Measurements from ENCODE around the gene NUDT16L1. TPM values are rescaled to one million over a fixed set of nuclear protein-coding genes. Genes with fewer than 3 reads are reported as not detected.

Gene NUDT16L1
- total and polyA plus RNA-seq, 9 of the 15 experiments (the other 6 are each of a cell fraction or from before 2014, with no cell fraction given): 1.4 to 37.6 (median 13.7) TPM

GRCh38 chr16:4734063-4734729, 40.8 kb downstream of the NUDT16L1 start, which contains the start of the genes ANKS3 and DNAAF8 (continued):
- TF ChIP-seq ETS2 (tag; IDR thresholded peaks at IDR 0.05; ENCODE audit: borderline replicate concordance, poor library complexity, severe bottlenecking): no peak
- peak; percentile 77 for TF ChIP-seq ETV5 (CRISPR knock-in tag; IDR thresholded peaks at IDR 0.05; ENCODE audit: low read depth)
- TF ChIP-seq XRCC5 (IDR thresholded peaks at IDR 0.05; ENCODE audit: low read depth, low read length): no peak
- no peak for TF ChIP-seq NR3C1 (CRISPR knock-in tag; IDR thresholded peaks at IDR 0.05)
- TF ChIP-seq ELF2 (CRISPR knock-in tag; IDR thresholded peaks at IDR 0.05): peak; percentile 62; the same call in 1 of the 2 replicates
- no peak for TF ChIP-seq JUND (IDR thresholded peaks at IDR 0.05; ENCODE audit: borderline replicate concordance, low read depth, low read length)
- no peak; the same call in 2 of the 3 replicates for TF ChIP-seq JUND (tag; IDR thresholded peaks at IDR 0.05; ENCODE audit: borderline replicate concordance, low read depth, low read length)
- peak in 1 of 2 experiments; percentile 82 for TF ChIP-seq FOXK2 (conservative IDR thresholded peaks at IDR 0.05 in 1 of 2, IDR thresholded peaks at IDR 0.05 in 1 of 2; ENCODE audit: low read depth in 2 of 2)
- TF ChIP-seq L3MBTL2 (IDR thresholded peaks at IDR 0.05): peak; percentile 81
- TF ChIP-seq DACH1 (IDR thresholded peaks at IDR 0.05; ENCODE audit: partially characterized antibody): no peak
- TF ChIP-seq THRB (CRISPR knock-in tag; conservative IDR thresholded peaks at IDR 0.05): no peak
- no peak for TF ChIP-seq U2AF2 (optimal IDR thresholded peaks at IDR 0.05; ENCODE audit: low read depth, low read length)
- TF ChIP-seq ZBTB5 (IDR thresholded peaks at IDR 0.05): no peak
- TF ChIP-seq ZSCAN32 (CRISPR knock-in tag; IDR thresholded peaks at IDR 0.05): no peak
- TF ChIP-seq MAFF (IDR thresholded peaks at IDR 0.05; ENCODE audit: low read length): no peak
- TF ChIP-seq ZNF24 (IDR thresholded peaks at IDR 0.05): no peak
- peak; percentile 31 for TF ChIP-seq CCNT2 (IDR thresholded peaks at IDR 0.05; ENCODE audit: borderline replicate concordance, extremely low read depth, insufficient read length, low read depth, low read length)
- no peak for TF ChIP-seq SMARCE1 (IDR thresholded peaks at IDR 0.05)
- TF ChIP-seq E4F1 (CRISPR knock-in tag; IDR thresholded peaks at IDR 0.05; ENCODE audit: borderline replicate concordance): no peak
- TF ChIP-seq PPARD (CRISPR knock-in tag; IDR thresholded peaks at IDR 0.05): no peak
- no peak for TF ChIP-seq CC2D1A (IDR thresholded peaks at IDR 0.05)
- TF ChIP-seq ZBTB1 (CRISPR knock-in tag; IDR thresholded peaks at IDR 0.05; ENCODE audit: borderline replicate concordance, low read depth): peak; percentile 50; the same call in 1 of the 2 replicates
- no peak for TF ChIP-seq MCM3 (IDR thresholded peaks at IDR 0.05)
- TF ChIP-seq ZNF551 (CRISPR knock-in tag; IDR thresholded peaks at IDR 0.05): no peak
